ENCODE results near the gene CPXM2. TPM values are rescaled to one million over a fixed set of nuclear protein-coding genes. Genes with fewer than 3 reads are reported as not detected.

The CPXM2 gene
- polyA plus RNA-seq, 1 donor (not counting 4 experiments of a cell fraction or from before 2014, with no cell fraction given): 0.03 TPM

GRCh38 chr10:123755061-123755460 is 136.5 kb downstream of the CPXM2 start:
- H3K27ac ChIP-seq (ENCODE audit: control insufficient read depth, insufficient read depth, low read length): no peak overlapping the region
- no peak overlapping the region for H3K4me3 ChIP-seq (ENCODE audit: control insufficient read depth in 2 of 3, extremely low read depth in 1 of 3, insufficient read depth in 2 of 3, low read depth in 1 of 3, low read length in 3 of 3)
- dilution Hi-C loops (cut with MboI; ENCODE audit: extremely low pct_ligation_motif_present, low sequenced_read_pairs): no loop called here
- no peak overlapping the region for H2AFZ ChIP-seq (ENCODE audit: control insufficient read depth, low read length)
- H3K79me2 ChIP-seq (ENCODE audit: control insufficient read depth, insufficient read depth, low read length): no peaks in the 10 kb centered on the region
- H3K4me1 ChIP-seq (ENCODE audit: control insufficient read depth, extremely low read depth, insufficient read depth, low read length): no peaks in the 10 kb centered on the region
- peaks cover 21% of the 10 kb centered on the region for H3K27me3 ChIP-seq (ENCODE audit: control insufficient read depth, extremely low read depth, insufficient read depth, low read length)
- DNase-seq (ENCODE audit: low read depth, low spot score) (no peak), FAIRE-seq (no peak)
- no peaks in the 10 kb centered on the region for H4K20me1 ChIP-seq (ENCODE audit: control insufficient read depth, extremely low read depth, insufficient read depth, low read length)
- no peaks in the 10 kb centered on the region for H3K9me3 ChIP-seq (ENCODE audit: control insufficient read depth, low read depth, low read length)
- TF ChIP-seq CTCF (optimal IDR thresholded peaks at IDR 0.05 in 1 of 3, IDR thresholded peaks at IDR 0.05 in 1 of 3, conservative IDR thresholded peaks at IDR 0.05 in 1 of 3; ENCODE audit: extremely low read depth in 1 of 3, insufficient read depth in 2 of 3, low read length in 3 of 3): no peak
- no peak for TF ChIP-seq EZH2 (IDR thresholded peaks at IDR 0.05; ENCODE audit: low read length)
- H3K9ac ChIP-seq (ENCODE audit: control insufficient read depth, extremely low read depth, insufficient read depth, low read length): no peak overlapping the region
- H3K4me2 ChIP-seq (ENCODE audit: control insufficient read depth, extremely low read depth, insufficient read depth, low read depth, low read length): no peak overlapping the region
- H3K36me3 ChIP-seq (ENCODE audit: control insufficient read depth in 2 of 2, extremely low read depth in 1 of 2, insufficient read depth in 2 of 2, low read length in 2 of 2): no peaks in the 10 kb centered on the region
- no peaks in the 10 kb centered on the region for H3K9me1 ChIP-seq (ENCODE audit: control insufficient read depth, extremely low read depth, insufficient read depth, low read length)

DNA sequence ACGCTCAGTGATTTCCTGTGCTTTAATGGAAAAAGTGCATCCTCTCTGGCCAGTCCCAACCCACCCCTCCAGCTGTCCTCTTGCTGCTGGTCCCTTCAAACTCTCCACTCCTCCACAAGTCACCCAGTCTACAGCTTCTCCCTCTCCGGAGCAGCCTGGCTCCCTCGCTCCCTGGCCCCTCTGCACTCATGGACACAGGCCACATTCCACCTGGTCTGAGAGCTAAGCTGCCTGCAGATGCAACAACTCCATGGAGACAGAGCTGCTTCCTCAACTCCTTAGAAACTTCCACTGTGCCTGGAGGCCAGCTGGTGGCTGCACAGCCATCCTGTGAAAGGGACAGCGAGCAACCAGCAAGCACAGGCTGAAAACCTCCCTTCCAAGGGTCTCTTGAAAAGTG is 137.5 kb downstream of the CPXM2 start:
- Histone ChIP-seq H3K9me1 (ENCODE audit: control insufficient read depth, extremely low read depth, insufficient read depth, low read length) (no peaks in the 10 kb centered on the region), H3K36me3 (ENCODE audit: control insufficient read depth in 2 of 2, extremely low read depth in 1 of 2, insufficient read depth in 2 of 2, low read length in 2 of 2) (no peaks in the 10 kb centered on the region), H4K20me1 (ENCODE audit: control insufficient read depth, extremely low read depth, insufficient read depth, low read length) (no peaks in the 10 kb centered on the region), H3K9me3 (ENCODE audit: control insufficient read depth, low read depth, low read length) (no peaks in the 10 kb centered on the region), H3K27ac (ENCODE audit: control insufficient read depth, insufficient read depth, low read length) (no peak overlapping the region), H3K9ac (ENCODE audit: control insufficient read depth, extremely low read depth, insufficient read depth, low read length) (no peak overlapping the region), H3K79me2 (ENCODE audit: control insufficient read depth, insufficient read depth, low read length) (no peaks in the 10 kb centered on the region), H3K4me3 (ENCODE audit: control insufficient read depth in 2 of 3, extremely low read depth in 1 of 3, insufficient read depth in 2 of 3, low read depth in 1 of 3, low read length in 3 of 3) (no peak overlapping the region), H3K4me2 (ENCODE audit: control insufficient read depth, extremely low read depth, insufficient read depth, low read depth, low read length) (no peak overlapping the region), H3K4me1 (ENCODE audit: control insufficient read depth, extremely low read depth, insufficient read depth, low read length) (no peaks in the 10 kb centered on the region), H2AFZ (ENCODE audit: control insufficient read depth, low read length) (no peak overlapping the region), H3K27me3 (ENCODE audit: control insufficient read depth, extremely low read depth, insufficient read depth, low read length) (peaks cover 11% of the 10 kb centered on the region)
- no peak for TF ChIP-seq EZH2 (IDR thresholded peaks at IDR 0.05; ENCODE audit: low read length)
- TF ChIP-seq CTCF (optimal IDR thresholded peaks at IDR 0.05 in 1 of 3, IDR thresholded peaks at IDR 0.05 in 1 of 3, conservative IDR thresholded peaks at IDR 0.05 in 1 of 3; ENCODE audit: extremely low read depth in 1 of 3, insufficient read depth in 2 of 3, low read length in 3 of 3): no peak
- dilution Hi-C loops (cut with MboI; ENCODE audit: extremely low pct_ligation_motif_present, low sequenced_read_pairs): no loop called here
- DNase-seq (ENCODE audit: low read depth, low spot score) (no peak), FAIRE-seq (no peak)
